HepG2 (cell line): Measurements from ENCODE around the gene PPP1CA. TPM values are rescaled to one million over a fixed set of nuclear protein-coding genes. Genes with fewer than 3 reads are reported as not detected.

Experiments used
- AHR ChIP-seq: IDR thresholded peaks from 2 replicates; pipeline ENCODE4 v1.6.1; 2018; ENCODE audit warnings: missing genetic modification reagents, missing compliant biosample characterization
- BHLHE40 ChIP-seq: IDR thresholded peaks from 2 replicates; pipeline ENCODE4 v1.6.1; 2011; ENCODE audit warnings: low read length, improper control_type of control experiment
- PAXIP1 ChIP-seq: sonication (generic); formaldehyde crosslinking; conservative IDR thresholded peaks from 2 replicates; pipeline ENCODE4 v1.4.0; 2020; ENCODE audit warnings: mild to moderate bottlenecking, missing genetic modification reagents, moderate library complexity
- ZFP36 ChIP-seq: fragments of 150-350 bp; IDR thresholded peaks from 2 replicates; pipeline ENCODE4 v1.6.1; 2018; ENCODE audit warnings: borderline replicate concordance, low read length, low read depth; ENCODE audit not compliant: partially characterized antibody
- ZNF17 ChIP-seq: sonication (generic); formaldehyde crosslinking; IDR thresholded peaks from 2 replicates; pipeline ENCODE4 v1.5.0; 2020; ENCODE audit warnings: mild to moderate bottlenecking, missing genetic modification reagents
- ZNF335 ChIP-seq: sonication (generic); formaldehyde crosslinking; IDR thresholded peaks from 2 replicates; pipeline ENCODE4 v1.4.0; 2020; ENCODE audit warnings: missing genetic modification reagents
- ZNF530 ChIP-seq: sonication (generic); formaldehyde crosslinking; IDR thresholded peaks from 2 replicates; pipeline ENCODE4 v1.5.0; 2020; ENCODE audit warnings: low read depth, mild to moderate bottlenecking, missing genetic modification reagents
- ZNF562 ChIP-seq: sonication (generic); formaldehyde crosslinking; IDR thresholded peaks from 2 replicates; pipeline ENCODE4 v1.8.0; 2022; ENCODE audit warnings: missing genetic modification reagents, borderline replicate concordance
- polyA plus RNA-seq, 8 experiments: library from polyadenylated mRNA; depleted of rRNA in 3 of 8; stranded (reverse) in 7 of 8; unstranded in 1 of 8; fragments of >200 nt; fragmentation: Illumina TruSeq in 4 of 8; extraction: Trizol in 4 of 8; gene quantifications; 2 replicates each; pipeline versions ENCODE4 v1.2.1 to v1.2.3, GENCODE V29; 2011 to 2016; ENCODE audit warnings: low read depth in 4 of 8, missing spikeins in 1 of 8, mixed read lengths in 1 of 8; ENCODE audit not compliant: insufficient read depth in 1 of 8
- total RNA-seq, 5 experiments: library from RNA; depleted of rRNA; stranded (reverse); fragments of >200 nt; fragmentation: Illumina TruSeq; extraction: Trizol; gene quantifications; 2 replicates each; pipeline ENCODE4 v1.2.3, GENCODE V29; 2016; ENCODE audit warnings: low read depth in 1 of 5
- TF ChIP-seq, protein P1 (sequence below): sonication (generic); formaldehyde crosslinking; IDR thresholded peaks from 2 replicates; pipeline ENCODE4 v1.4.0; 2020; ENCODE audit warnings: missing genetic modification reagents, borderline replicate concordance
- TF ChIP-seq, protein P2 (sequence below): sonication (generic); formaldehyde crosslinking; IDR thresholded peaks from 2 replicates; pipeline ENCODE4 v1.8.1; 2023; ENCODE audit warnings: mild to moderate bottlenecking, moderate library complexity, missing genetic modification reagents
- TF ChIP-seq, protein P3 (sequence below), 2 experiments: IDR thresholded peaks; 2 replicates each; pipeline ENCODE4 v1.6.1; 2011 to 2012; ENCODE audit warnings: low read length in 2 of 2, borderline replicate concordance in 1 of 2, low read depth in 1 of 2, mild to moderate bottlenecking in 1 of 2, moderate library complexity in 1 of 2
- TF ChIP-seq, protein P4 (sequence below): sonication (generic); formaldehyde crosslinking; IDR thresholded peaks from 2 replicates; pipeline ENCODE4 v1.8.1; 2023; ENCODE audit warnings: missing genetic modification reagents, mild to moderate bottlenecking, borderline replicate concordance

Gene PPP1CA
- total and polyA plus RNA-seq, 2 of the 13 experiments (the other 11 are each of a cell fraction or from before 2014, with no cell fraction given): 149 to 170 TPM

DNA sequence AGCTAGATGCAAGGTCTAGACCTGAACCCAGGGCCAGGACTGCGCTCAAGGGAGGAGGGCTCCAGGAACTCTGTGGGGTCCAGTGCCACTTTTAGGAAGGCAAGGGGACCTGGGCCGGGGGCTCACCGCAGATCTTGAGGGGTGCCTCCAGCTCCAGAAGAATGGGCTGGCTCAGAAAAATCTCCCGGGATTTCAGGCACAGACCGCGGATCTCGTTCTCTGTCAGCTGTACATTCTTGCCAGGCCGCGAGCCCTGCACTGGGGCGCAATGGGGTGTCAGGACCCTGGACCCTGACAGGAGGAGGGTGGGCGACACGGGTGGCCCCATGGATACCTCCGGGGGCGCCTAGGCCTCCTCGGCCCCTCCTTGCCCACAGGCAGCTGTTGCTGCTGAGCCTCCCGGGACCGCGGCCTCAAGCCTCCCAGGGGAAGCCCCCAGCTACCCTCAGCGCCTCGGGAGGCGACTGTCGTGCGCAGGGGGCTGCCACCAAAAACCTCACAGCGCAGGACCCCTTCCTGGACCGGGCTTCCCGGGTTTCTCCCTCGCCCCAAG lies 640 bp downstream of the PPP1CA start (continued):
- TF ChIP-seq, protein P1, sequence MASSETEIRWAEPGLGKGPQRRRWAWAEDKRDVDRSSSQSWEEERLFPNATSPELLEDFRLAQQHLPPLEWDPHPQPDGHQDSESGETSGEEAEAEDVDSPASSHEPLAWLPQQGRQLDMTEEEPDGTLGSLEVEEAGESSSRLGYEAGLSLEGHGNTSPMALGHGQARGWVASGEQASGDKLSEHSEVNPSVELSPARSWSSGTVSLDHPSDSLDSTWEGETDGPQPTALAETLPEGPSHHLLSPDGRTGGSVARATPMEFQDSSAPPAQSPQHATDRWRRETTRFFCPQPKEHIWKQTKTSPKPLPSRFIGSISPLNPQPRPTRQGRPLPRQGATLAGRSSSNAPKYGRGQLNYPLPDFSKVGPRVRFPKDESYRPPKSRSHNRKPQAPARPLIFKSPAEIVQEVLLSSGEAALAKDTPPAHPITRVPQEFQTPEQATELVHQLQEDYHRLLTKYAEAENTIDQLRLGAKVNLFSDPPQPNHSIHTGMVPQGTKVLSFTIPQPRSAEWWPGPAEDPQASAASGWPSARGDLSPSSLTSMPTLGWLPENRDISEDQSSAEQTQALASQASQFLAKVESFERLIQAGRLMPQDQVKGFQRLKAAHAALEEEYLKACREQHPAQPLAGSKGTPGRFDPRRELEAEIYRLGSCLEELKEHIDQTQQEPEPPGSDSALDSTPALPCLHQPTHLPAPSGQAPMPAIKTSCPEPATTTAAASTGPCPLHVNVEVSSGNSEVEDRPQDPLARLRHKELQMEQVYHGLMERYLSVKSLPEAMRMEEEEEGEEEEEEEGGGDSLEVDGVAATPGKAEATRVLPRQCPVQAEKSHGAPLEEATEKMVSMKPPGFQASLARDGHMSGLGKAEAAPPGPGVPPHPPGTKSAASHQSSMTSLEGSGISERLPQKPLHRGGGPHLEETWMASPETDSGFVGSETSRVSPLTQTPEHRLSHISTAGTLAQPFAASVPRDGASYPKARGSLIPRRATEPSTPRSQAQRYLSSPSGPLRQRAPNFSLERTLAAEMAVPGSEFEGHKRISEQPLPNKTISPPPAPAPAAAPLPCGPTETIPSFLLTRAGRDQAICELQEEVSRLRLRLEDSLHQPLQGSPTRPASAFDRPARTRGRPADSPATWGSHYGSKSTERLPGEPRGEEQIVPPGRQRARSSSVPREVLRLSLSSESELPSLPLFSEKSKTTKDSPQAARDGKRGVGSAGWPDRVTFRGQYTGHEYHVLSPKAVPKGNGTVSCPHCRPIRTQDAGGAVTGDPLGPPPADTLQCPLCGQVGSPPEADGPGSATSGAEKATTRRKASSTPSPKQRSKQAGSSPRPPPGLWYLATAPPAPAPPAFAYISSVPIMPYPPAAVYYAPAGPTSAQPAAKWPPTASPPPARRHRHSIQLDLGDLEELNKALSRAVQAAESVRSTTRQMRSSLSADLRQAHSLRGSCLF (CRISPR knock-in tag): no peak
- TF ChIP-seq, protein P2, sequence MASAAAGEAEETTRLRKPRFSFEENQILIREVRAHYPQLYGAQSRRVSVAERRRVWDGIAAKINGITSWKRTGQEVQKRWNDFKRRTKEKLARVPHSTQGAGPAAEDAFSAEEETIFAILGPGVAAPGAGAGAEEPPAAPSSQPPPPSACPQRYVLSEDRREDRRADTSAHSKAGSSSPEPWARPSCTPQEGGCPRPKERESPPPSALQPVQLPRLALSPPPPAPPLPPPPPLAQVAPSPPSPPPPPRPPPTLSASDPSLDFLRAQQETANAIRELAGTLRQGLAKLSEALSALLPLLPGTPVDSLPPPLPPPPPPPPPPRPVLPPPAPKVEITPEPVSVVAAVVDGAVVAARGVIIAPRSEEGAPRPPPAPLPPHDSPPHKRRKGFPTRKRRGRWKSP (CRISPR knock-in tag): no peak
- TF ChIP-seq BHLHE40 (no peak), AHR (no peak), ZNF530 (no peak), ZFP36 (no peak), ZNF562 (CRISPR knock-in tag) (no peak), ZNF335 (no peak), PAXIP1 (CRISPR knock-in tag) (no peak), ZNF17 (no peak)
- TF ChIP-seq, protein P3, sequence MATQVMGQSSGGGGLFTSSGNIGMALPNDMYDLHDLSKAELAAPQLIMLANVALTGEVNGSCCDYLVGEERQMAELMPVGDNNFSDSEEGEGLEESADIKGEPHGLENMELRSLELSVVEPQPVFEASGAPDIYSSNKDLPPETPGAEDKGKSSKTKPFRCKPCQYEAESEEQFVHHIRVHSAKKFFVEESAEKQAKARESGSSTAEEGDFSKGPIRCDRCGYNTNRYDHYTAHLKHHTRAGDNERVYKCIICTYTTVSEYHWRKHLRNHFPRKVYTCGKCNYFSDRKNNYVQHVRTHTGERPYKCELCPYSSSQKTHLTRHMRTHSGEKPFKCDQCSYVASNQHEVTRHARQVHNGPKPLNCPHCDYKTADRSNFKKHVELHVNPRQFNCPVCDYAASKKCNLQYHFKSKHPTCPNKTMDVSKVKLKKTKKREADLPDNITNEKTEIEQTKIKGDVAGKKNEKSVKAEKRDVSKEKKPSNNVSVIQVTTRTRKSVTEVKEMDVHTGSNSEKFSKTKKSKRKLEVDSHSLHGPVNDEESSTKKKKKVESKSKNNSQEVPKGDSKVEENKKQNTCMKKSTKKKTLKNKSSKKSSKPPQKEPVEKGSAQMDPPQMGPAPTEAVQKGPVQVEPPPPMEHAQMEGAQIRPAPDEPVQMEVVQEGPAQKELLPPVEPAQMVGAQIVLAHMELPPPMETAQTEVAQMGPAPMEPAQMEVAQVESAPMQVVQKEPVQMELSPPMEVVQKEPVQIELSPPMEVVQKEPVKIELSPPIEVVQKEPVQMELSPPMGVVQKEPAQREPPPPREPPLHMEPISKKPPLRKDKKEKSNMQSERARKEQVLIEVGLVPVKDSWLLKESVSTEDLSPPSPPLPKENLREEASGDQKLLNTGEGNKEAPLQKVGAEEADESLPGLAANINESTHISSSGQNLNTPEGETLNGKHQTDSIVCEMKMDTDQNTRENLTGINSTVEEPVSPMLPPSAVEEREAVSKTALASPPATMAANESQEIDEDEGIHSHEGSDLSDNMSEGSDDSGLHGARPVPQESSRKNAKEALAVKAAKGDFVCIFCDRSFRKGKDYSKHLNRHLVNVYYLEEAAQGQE (IDR thresholded peaks at IDR 0.05; ENCODE audit: borderline replicate concordance in 1 of 2, low read depth in 1 of 2, low read length in 2 of 2): no peak
- TF ChIP-seq, protein P4, sequence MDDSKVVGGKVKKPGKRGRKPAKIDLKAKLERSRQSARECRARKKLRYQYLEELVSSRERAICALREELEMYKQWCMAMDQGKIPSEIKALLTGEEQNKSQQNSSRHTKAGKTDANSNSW (CRISPR knock-in tag): no peak
